NOMO-1 (cell line): ENCODE results near the gene STOML1.
"Not testable (repeated sequence)": the region's sequence is repeated elsewhere in the genome, so short reads cannot be mapped to it uniquely, and the experiment has no call there.

Experiments
- DNase-seq, 2 experiments: peaks; one replicate each; lab custom pipeline; 2025; ENCODE audit not compliant: unreplicated experiment in 2 of 2; lab: John Stamatoyannopoulos, UW

STOML1 gene

GRCh38 chr15:73949496-73949895, 42.6 kb downstream of the STOML1 start:
- DNase-seq: no peak

- no peak for DNase-seq
Measured at GRCh38 chr15:73948982-73949381, 43.1 kb downstream of the STOML1 start.

- no peak for DNase-seq
Measured at GRCh38 chr15:73948396-73948795, 43.7 kb downstream of the STOML1 start.

GRCh38 chr15:73947651-73948050, 44.4 kb downstream of the STOML1 start:
- DNase-seq: no peak

- DNase-seq: no peak
Measured at GRCh38 chr15:73946795-73947370, 45.2 kb downstream of the STOML1 start.

GRCh38 chr15:73946046-73946721, 45.9 kb downstream of the STOML1 start:
- DNase-seq: no peak

GRCh38 chr15:73945130-73945508, 47.0 kb downstream of the STOML1 start:
- no peak for DNase-seq

- DNase-seq: no peak
Measured at GRCh38 chr15:73944161-73945129, 47.6 kb downstream of the STOML1 start.

- DNase-seq: no peak
Measured at GRCh38 chr15:73942751-73943270, 49.3 kb downstream of the STOML1 start.

- no peak for DNase-seq
Measured at GRCh38 chr15:73941871-73942635, 50.0 kb downstream of the STOML1 start.

- no peak for DNase-seq
Measured at GRCh38 chr15:73941449-73941848, 50.6 kb downstream of the STOML1 start.

- no peak for DNase-seq
Measured at GRCh38 chr15:73941044-73941443, 51.1 kb downstream of the STOML1 start.

GRCh38 chr15:73940061-73940981, 51.8 kb downstream of the STOML1 start:
- no peak for DNase-seq

- DNase-seq: no peak
Measured at GRCh38 chr15:73939138-73939537, 53.0 kb downstream of the STOML1 start.

GRCh38 chr15:73938516-73938915, 53.6 kb downstream of the STOML1 start:
- not testable (repeated sequence) for DNase-seq

- no peak for DNase-seq
Measured at GRCh38 chr15:73937726-73938125, 54.4 kb downstream of the STOML1 start.

GRCh38 chr15:73937296-73937695, 54.8 kb downstream of the STOML1 start:
- DNase-seq: no peak

GRCh38 chr15:73936588-73937290, 55.4 kb downstream of the STOML1 start:
- DNase-seq: no peak

GRCh38 chr15:73936181-73936580, 55.9 kb downstream of the STOML1 start:
- no peak for DNase-seq
